Gastrocnemius medialis (tissue), 4 donors: ENCODE results near the gene TTYH2. TPM values are rescaled to one million over a fixed set of nuclear protein-coding genes. Genes with fewer than 3 reads are reported as not detected.

Experiments
- ATAC-seq, 2 donors: fragments of 150-250 bp; one replicate each; pipeline ENCODE4 v1.9.1; 2016
- DNase-seq, 2 donors: peaks; one replicate each; pipeline ENCODE4 v3.0.0-alpha.2; 2019
- H3K27ac ChIP-seq, 4 donors: fragments of 200-600 bp; sonication (generic); 1 replicate in 1 of 4; 2 replicates in 3 of 4; pipeline ENCODE4 v1.5.1; 2016 to 2018; ENCODE audit warnings: mild to moderate bottlenecking in 2 of 4, moderate library complexity in 1 of 4
- H3K27me3 ChIP-seq, 3 donors: fragments of 200-600 bp; sonication (generic) in 2 of 3; 1 replicate in 1 of 3; 2 replicates in 2 of 3; pipeline versions ENCODE4 v1.5.1 to v1.6.0; 2016 to 2019; ENCODE audit warnings: mild to moderate bottlenecking in 1 of 3, moderate library complexity in 1 of 3
- H3K36me3 ChIP-seq, 2 donors: fragments of 200-600 bp; sonication (generic) in 1 of 2; one replicate each; pipeline ENCODE4 v1.5.1; 2017 to 2018
- H3K4me1 ChIP-seq, 2 donors: fragments of 200-600 bp; sonication (generic) in 1 of 2; one replicate each; pipeline ENCODE4 v1.5.1; 2016 to 2017; ENCODE audit warnings: mild to moderate bottlenecking in 2 of 2
- H3K4me3 ChIP-seq, 4 donors: fragments of 200-600 bp; sonication (generic) in 3 of 4; 1 replicate in 1 of 4; 2 replicates in 3 of 4; pipeline ENCODE4 v1.5.1; 2016 to 2019; ENCODE audit warnings: mild to moderate bottlenecking in 2 of 4
- H3K9me3 ChIP-seq, 3 donors: fragments of 200-600 bp; sonication (generic) in 2 of 3; 1 replicate in 1 of 3; 2 replicates in 2 of 3; pipeline ENCODE4 v1.5.1; 2016 to 2019
- CTCF ChIP-seq, 5 experiments: fragments of 450-650 bp in 3 of 5; fragments of 200-600 bp in 2 of 5; sonication (generic) in 2 of 5; IDR thresholded peaks in 4 of 5; conservative IDR thresholded peaks in 1 of 5; 1 replicate in 4 of 5; 2 replicates in 1 of 5; pipeline ENCODE4 v1.5.1; 2016 to 2019; ENCODE audit warnings: antibody characterized with exemption in 5 of 5, mild to moderate bottlenecking in 3 of 5, moderate library complexity in 3 of 5
- POLR2A ChIP-seq, 2 donors: fragments of 450-650 bp; IDR thresholded peaks; one replicate each; pipeline ENCODE4 v1.6.1; 2017; ENCODE audit warnings: antibody characterized with exemption in 2 of 2, mild to moderate bottlenecking in 2 of 2, moderate library complexity in 2 of 2
- in situ Hi-C, 4 donors: fragments of 200-750 bp; cut with MboI; loops; one replicate each; pipeline versions ENCODE4 v1.15.0 to v1.8.0; 2017; ENCODE audit warnings: low sequenced_read_pairs in 4 of 4
- intact Hi-C: fragments of 100-400 bp; cut with DNase I; formaldehyde crosslinking; loops from one replicate; pipeline ENCODE4 v1.15.1; 2023; ENCODE audit warnings: low total_unique reads
- total RNA-seq, 4 donors: library from RNA; depleted of rRNA; stranded (reverse); fragments of >200 nt; gene quantifications; one replicate each; pipeline versions ENCODE4 v1.1.0 to v1.2.3, GENCODE V29; 2016

TTYH2 gene
- total RNA-seq, 4 donors from 2014 or later: 4.7 to 19.2 (median 11.4) TPM

DNA sequence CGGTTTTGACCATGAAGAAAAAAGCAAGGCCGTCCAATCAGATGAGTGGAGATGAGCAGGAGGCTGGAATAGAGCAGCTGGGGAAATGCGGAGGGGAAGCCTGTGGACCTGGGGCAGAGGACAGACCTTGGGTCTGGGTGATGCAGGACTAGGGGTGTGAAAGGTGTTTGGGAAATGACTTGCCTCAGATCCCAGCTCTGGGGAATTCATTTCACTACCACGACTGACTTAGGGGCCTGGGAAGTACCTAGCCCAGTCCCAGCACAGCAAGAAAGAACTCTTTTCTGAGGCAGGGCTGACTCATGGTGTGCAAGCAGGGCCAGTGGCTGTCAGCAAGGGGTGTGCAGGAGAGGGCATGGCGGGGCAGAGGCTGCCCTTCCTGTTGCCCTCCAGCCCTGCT lies 75.4 kb downstream of the TTYH2 start:
- intact Hi-C loops (no loop called here), in situ Hi-C loops (no loop called here)

DNA sequence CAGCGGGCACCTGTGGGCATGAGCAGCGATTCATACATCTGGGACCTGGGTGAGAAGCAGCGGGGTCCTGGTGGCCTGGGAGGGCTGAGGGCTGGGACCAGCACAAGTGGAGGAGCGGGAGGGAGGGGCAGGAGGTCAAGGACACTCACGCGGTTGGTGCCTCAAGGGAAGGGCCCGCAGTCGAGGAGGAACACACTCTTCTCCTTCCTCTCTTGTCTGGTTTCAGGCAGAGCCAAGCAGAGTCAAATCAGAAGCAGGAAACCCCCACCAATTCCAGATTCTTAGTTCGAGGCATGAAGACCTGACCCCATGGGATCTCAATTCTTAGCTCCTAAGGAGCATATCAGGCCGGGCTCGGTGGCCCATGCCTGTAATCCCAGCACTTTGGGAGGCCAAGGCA lies 76.3 kb downstream of the TTYH2 start:
- no peak for DNase-seq
- Histone ChIP-seq H3K4me1 (no peaks in the 10 kb centered on the region), H3K36me3 (no peaks in the 10 kb centered on the region), H3K9me3 (no peaks in the 10 kb centered on the region), H3K27ac (no peak overlapping the region), H3K4me3 (no peak overlapping the region), H3K27me3 (peaks cover 0 to 6% (median 0%) of the 10 kb centered on the region in 3 donors)
- ATAC-seq: no peak
- intact Hi-C loops: no loop called here
- in situ Hi-C loops: no loop called here
- TF ChIP-seq CTCF (IDR thresholded peaks at IDR 0.05 in 4 of 5, conservative IDR thresholded peaks at IDR 0.05 in 1 of 5): no peak
- TF ChIP-seq POLR2A (IDR thresholded peaks at IDR 0.05): no peak

More for the DNA sequence above, 75.4 kb downstream of the TTYH2 start:
- Histone ChIP-seq H3K4me1 (no peaks in the 10 kb centered on the region), H3K27ac (no peak overlapping the region), H3K4me3 (no peak overlapping the region), H3K36me3 (no peaks in the 10 kb centered on the region), H3K27me3 (peaks cover 0 to 13% (median 3%) of the 10 kb centered on the region in 3 donors), H3K9me3 (no peaks in the 10 kb centered on the region)
- no peak for DNase-seq
- TF ChIP-seq POLR2A (IDR thresholded peaks at IDR 0.05) (no peak), CTCF (IDR thresholded peaks at IDR 0.05 in 4 of 5, conservative IDR thresholded peaks at IDR 0.05 in 1 of 5) (no peak)
- ATAC-seq: no peak

DNA sequence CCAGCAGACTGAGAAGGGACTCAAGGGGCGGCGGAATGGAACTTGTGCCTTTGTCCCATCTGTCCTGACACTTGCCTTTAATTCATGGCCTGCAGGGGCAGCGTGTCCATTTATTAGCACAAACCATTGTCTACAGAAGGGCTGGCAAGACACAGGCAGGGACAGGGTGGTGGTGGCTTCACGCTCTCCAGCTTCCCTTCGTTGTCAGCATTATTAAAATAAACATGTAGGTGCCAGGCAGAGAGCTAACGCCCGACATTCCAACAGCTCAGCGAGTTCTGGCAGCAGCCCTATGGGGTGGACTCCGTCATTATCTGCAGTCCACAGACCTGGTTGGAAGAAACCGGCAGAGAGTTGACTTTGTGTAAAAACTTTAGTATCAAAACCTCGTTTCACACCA lies 77.0 kb downstream of the TTYH2 start:
- Histone ChIP-seq H3K27me3 (no peaks in the 10 kb centered on the region), H3K9me3 (no peaks in the 10 kb centered on the region), H3K4me3 (no peak overlapping the region), H3K4me1 (no peaks in the 10 kb centered on the region), H3K27ac (no peak overlapping the region), H3K36me3 (no peaks in the 10 kb centered on the region)
- no peak for DNase-seq
- no peak for TF ChIP-seq POLR2A (IDR thresholded peaks at IDR 0.05)
- TF ChIP-seq CTCF (IDR thresholded peaks at IDR 0.05 in 4 of 5, conservative IDR thresholded peaks at IDR 0.05 in 1 of 5): no peak
- intact Hi-C loops (no loop called here), in situ Hi-C loops (no loop called here)
- no peak for ATAC-seq

- H3K4me1 ChIP-seq: no peaks in the 10 kb centered on the region
- TF ChIP-seq CTCF (IDR thresholded peaks at IDR 0.05 in 4 of 5, conservative IDR thresholded peaks at IDR 0.05 in 1 of 5): no peak
- no peak for TF ChIP-seq POLR2A (IDR thresholded peaks at IDR 0.05)
- H3K9me3 ChIP-seq: no peaks in the 10 kb centered on the region
- intact Hi-C loops: no loop called here
- no peak overlapping the region for H3K27ac ChIP-seq
- H3K27me3 ChIP-seq: no peaks in the 10 kb centered on the region
- ATAC-seq: no peak
- in situ Hi-C loops: no loop called here
- no peak for DNase-seq
- no peak overlapping the region for H3K4me3 ChIP-seq
- no peaks in the 10 kb centered on the region for H3K36me3 ChIP-seq
These were observed 79.1 kb downstream of the TTYH2 start for GRCh38 chr17:74292495-74292894.
